ENCODE results near the gene KLK10. TPM values are rescaled to one million over a fixed set of nuclear protein-coding genes. Genes with fewer than 3 reads are reported as not detected.

KLK10 gene
- not detected in 2 replicates for total RNA-seq
- long read RNA-seq, result 0 reads

GRCh38 chr19:51019544-51019925, at the start of gene KLK10:
TSS of gene KLK10 (minus strand) at chr19:51019709. CDS start at chr19:51019130, 579 bp downstream.
- peak within 1 kb of the TSS; percentile 31 for H3K27ac Mint-ChIP-seq
- DNase-seq (ENCODE audit: low spot score, unreplicated experiment), result no peak
- H3K4me3 Mint-ChIP-seq (ENCODE audit: low read depth), result peak within 1 kb of the TSS; percentile 61
- no peak for TF ChIP-seq CTCF (IDR thresholded peaks at IDR 0.05; ENCODE audit: unreplicated experiment)
- no peaks in the 10 kb centered on the region for H3K9me3 Mint-ChIP-seq (ENCODE audit: low read depth)
- H3K27me3 Mint-ChIP-seq, result peaks cover 65% of the 10 kb centered on the region
- H3K4me1 Mint-ChIP-seq (ENCODE audit: low read depth), result peaks cover 6% of the 10 kb centered on the region
- no peaks in the 10 kb centered on the region for H3K36me3 Mint-ChIP-seq (ENCODE audit: insufficient read depth)

GRCh38 chr19:51066393-51067186, 47.1 kb upstream of the KLK10 start:
- H3K27me3 Mint-ChIP-seq, result peaks cover 16% of the 10 kb centered on the region
- no peak for DNase-seq (ENCODE audit: low spot score, unreplicated experiment)
- H3K4me3 Mint-ChIP-seq (ENCODE audit: low read depth), result no peak overlapping the region
- peaks cover 4% of the 10 kb centered on the region for H3K9me3 Mint-ChIP-seq (ENCODE audit: low read depth)
- TF ChIP-seq CTCF (IDR thresholded peaks at IDR 0.05; ENCODE audit: unreplicated experiment), result no peak
- no peaks in the 10 kb centered on the region for H3K36me3 Mint-ChIP-seq (ENCODE audit: insufficient read depth)
- H3K27ac Mint-ChIP-seq, result no peak overlapping the region
- peaks cover 15% of the 10 kb centered on the region for H3K4me1 Mint-ChIP-seq (ENCODE audit: low read depth)

GRCh38 chr19:51065221-51065960, 45.9 kb upstream of the KLK10 start:
- Mint-ChIP-seq H3K4me1 (ENCODE audit: low read depth) (peaks cover 5% of the 10 kb centered on the region), H3K27ac (no peak overlapping the region), H3K27me3 (peaks cover 27% of the 10 kb centered on the region), H3K9me3 (ENCODE audit: low read depth) (peaks cover 9% of the 10 kb centered on the region), H3K4me3 (ENCODE audit: low read depth) (peak overlapping the region; percentile 70), H3K36me3 (ENCODE audit: insufficient read depth) (no peaks in the 10 kb centered on the region)
- DNase-seq (ENCODE audit: low spot score, unreplicated experiment), result no peak
- TF ChIP-seq CTCF (IDR thresholded peaks at IDR 0.05; ENCODE audit: unreplicated experiment), result no peak

- peaks cover 4% of the 10 kb centered on the region for H3K4me1 Mint-ChIP-seq (ENCODE audit: low read depth)
- peak within 1 kb of the TSS; percentile 70 for H3K4me3 Mint-ChIP-seq (ENCODE audit: low read depth)
- no peak for TF ChIP-seq CTCF (IDR thresholded peaks at IDR 0.05; ENCODE audit: unreplicated experiment)
- peaks cover 9% of the 10 kb centered on the region for H3K9me3 Mint-ChIP-seq (ENCODE audit: low read depth)
- H3K27me3 Mint-ChIP-seq, result peaks cover 27% of the 10 kb centered on the region
- DNase-seq (ENCODE audit: low spot score, unreplicated experiment), result peak; percentile 16
- no peaks in the 10 kb centered on the region for H3K36me3 Mint-ChIP-seq (ENCODE audit: insufficient read depth)
- H3K27ac Mint-ChIP-seq, result no peak within 1 kb of the TSS
These were observed 45.2 kb upstream of the KLK10 start, which contains the start of gene KLK13 for GRCh38 chr19:51064534-51065220. TSS of gene KLK13 (minus strand) at chr19:51065092. CDS start at chr19:51065067, 25 bp downstream.

GRCh38 chr19:51063664-51064063, 44.2 kb upstream of the KLK10 start:
- H3K4me3 Mint-ChIP-seq (ENCODE audit: low read depth), result peak overlapping the region; percentile 50
- no peak for DNase-seq (ENCODE audit: low spot score, unreplicated experiment)

More at GRCh38 chr19:51063664-51064063, 44.2 kb upstream of the KLK10 start:
- H3K9me3 Mint-ChIP-seq (ENCODE audit: low read depth), result peaks cover 9% of the 10 kb centered on the region
- TF ChIP-seq CTCF (IDR thresholded peaks at IDR 0.05; ENCODE audit: unreplicated experiment), result no peak
- no peaks in the 10 kb centered on the region for H3K36me3 Mint-ChIP-seq (ENCODE audit: insufficient read depth)
- H3K4me1 Mint-ChIP-seq (ENCODE audit: low read depth), result peaks cover 4% of the 10 kb centered on the region
- H3K27me3 Mint-ChIP-seq, result peaks cover 30% of the 10 kb centered on the region
- no peak overlapping the region for H3K27ac Mint-ChIP-seq

Data from progenitor cell of endocrine pancreas (in vitro differentiated cells).